DND-41 (cell line): ENCODE results near the gene HEY2.

Source experiments
- EZH2 ChIP-seq: IDR thresholded peaks from 3 replicates; pipeline ENCODE4 v1.6.1; 2012; ENCODE audit warnings: borderline replicate concordance, low read depth, mild to moderate bottlenecking, moderate library complexity, low read length, inconsistent platforms; ENCODE audit not compliant: severe bottlenecking
- TF ChIP-seq, protein P1 (sequence below): IDR thresholded peaks from 2 replicates; pipeline ENCODE4 v1.5.1; 2012; ENCODE audit warnings: borderline replicate concordance, low read length, moderate library complexity, mild to moderate bottlenecking; ENCODE audit not compliant: poor library complexity, severe bottlenecking; ENCODE audit errors: extremely low read depth

DNA sequence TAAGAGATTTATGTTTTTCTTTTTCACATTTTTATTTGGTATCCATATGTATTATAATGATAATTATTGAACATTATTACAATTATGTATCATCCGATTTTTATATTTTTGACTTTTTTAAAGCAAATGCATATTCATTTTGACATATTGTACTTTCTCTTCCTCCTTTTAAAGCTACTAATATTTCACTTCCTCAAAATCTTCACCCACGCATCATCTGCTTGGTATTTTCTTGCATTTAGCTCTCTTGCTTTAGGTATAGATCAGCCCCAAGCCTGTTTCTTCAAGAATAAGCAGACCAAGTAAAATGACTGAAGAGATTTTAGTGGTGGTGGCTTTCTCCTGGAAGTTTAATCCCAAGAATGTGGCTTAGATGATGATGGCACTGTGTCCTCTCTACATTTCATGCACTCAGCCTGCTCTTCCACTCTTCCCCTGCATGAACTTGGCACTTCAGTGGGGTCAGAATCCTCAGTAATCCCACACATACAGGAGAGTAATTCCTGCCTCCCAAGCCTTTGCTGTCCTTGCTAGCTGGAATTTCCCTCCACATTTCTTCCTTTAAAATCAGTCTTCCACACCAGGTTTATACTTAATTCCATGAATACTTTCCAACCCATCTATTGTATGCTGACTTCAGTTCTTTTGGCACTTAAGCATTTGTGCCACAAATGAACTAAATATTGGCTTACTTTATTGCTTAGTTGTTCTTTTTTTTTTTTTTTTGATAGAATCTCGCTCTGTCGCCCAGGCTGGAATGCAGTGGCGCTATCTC, 49.5 kb downstream of the HEY2 start:
- no peak for TF ChIP-seq EZH2
- TF ChIP-seq, protein P1, sequence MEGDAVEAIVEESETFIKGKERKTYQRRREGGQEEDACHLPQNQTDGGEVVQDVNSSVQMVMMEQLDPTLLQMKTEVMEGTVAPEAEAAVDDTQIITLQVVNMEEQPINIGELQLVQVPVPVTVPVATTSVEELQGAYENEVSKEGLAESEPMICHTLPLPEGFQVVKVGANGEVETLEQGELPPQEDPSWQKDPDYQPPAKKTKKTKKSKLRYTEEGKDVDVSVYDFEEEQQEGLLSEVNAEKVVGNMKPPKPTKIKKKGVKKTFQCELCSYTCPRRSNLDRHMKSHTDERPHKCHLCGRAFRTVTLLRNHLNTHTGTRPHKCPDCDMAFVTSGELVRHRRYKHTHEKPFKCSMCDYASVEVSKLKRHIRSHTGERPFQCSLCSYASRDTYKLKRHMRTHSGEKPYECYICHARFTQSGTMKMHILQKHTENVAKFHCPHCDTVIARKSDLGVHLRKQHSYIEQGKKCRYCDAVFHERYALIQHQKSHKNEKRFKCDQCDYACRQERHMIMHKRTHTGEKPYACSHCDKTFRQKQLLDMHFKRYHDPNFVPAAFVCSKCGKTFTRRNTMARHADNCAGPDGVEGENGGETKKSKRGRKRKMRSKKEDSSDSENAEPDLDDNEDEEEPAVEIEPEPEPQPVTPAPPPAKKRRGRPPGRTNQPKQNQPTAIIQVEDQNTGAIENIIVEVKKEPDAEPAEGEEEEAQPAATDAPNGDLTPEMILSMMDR: no peak
